IMR-90 (cell line): ENCODE results near the gene AP2B1. TPM values are rescaled to one million over a fixed set of nuclear protein-coding genes. Genes with fewer than 3 reads are reported as not detected.
A peak's percentile ranks its signal among the peaks of the same experiment; 100 is the strongest.

Experiments
- ATAC-seq: fragments of 200-7000 bp; cut with Tn5 transposase; 2 replicates; pipeline ENCODE4 v1.9.1; 2020; ENCODE audit warnings: low read depth, mild to moderate bottlenecking, moderate library complexity
- BruUV-seq: library from RNA; stranded (reverse); fragments of 400-500 nt; replicated peaks from 2 replicates; lab custom pipeline; 2021; lab: Mats Ljungman, UMichigan
- CTCF ChIA-PET: fragments of 300-600 bp; formaldehyde crosslinking; extraction: SDS; loops from one replicate; lab custom pipeline; 2021; ENCODE audit warnings: antibody characterized with exemption; lab: Yijun Ruan, JAX
- POLR2A ChIA-PET: fragments of 300-600 bp; sonication (Branson Sonifier 250); formaldehyde crosslinking; loops from one replicate; lab custom pipeline; 2022; ENCODE audit warnings: antibody characterized with exemption; ENCODE audit not compliant: unreplicated experiment; lab: Charles Lee
- DNase-seq: peaks from one replicate; pipeline ENCODE4 v3.0.0; 2013
- H2AFZ ChIP-seq: replicated peaks from 2 replicates; pipeline ENCODE3; 2013; ENCODE audit warnings: low read length, mild to moderate bottlenecking; ENCODE audit not compliant: poor library complexity
- H2AK5ac ChIP-seq: 2 replicates; pipeline ENCODE4 v1.6.1; 2013; ENCODE audit warnings: low read depth, low read length, inconsistent platforms
- H2AK9ac ChIP-seq: replicated peaks from 2 replicates; pipeline ENCODE3; 2013; ENCODE audit warnings: mild to moderate bottlenecking, low read depth, low read length, moderate library complexity; ENCODE audit not compliant: poor library complexity
- H2BK120ac ChIP-seq: 2 replicates; pipeline ENCODE4 v1.6.1; 2013; ENCODE audit warnings: low read depth, low read length, inconsistent platforms
- H2BK15ac ChIP-seq: 3 replicates; pipeline ENCODE4 v1.6.1; 2013; ENCODE audit warnings: low read depth, low read length, inconsistent platforms
- H2BK20ac ChIP-seq: 2 replicates; pipeline ENCODE4 v1.6.1; 2013; ENCODE audit warnings: low read depth, mild to moderate bottlenecking, inconsistent platforms, low read length, moderate library complexity
- H2BK5ac ChIP-seq: 2 replicates; pipeline ENCODE4 v1.6.1; 2013; ENCODE audit warnings: mild to moderate bottlenecking, low read depth, low read length, inconsistent platforms; ENCODE audit not compliant: poor library complexity, severe bottlenecking
- H3K14ac ChIP-seq: replicated peaks from 2 replicates; pipeline ENCODE4 v1.6.1; 2013; ENCODE audit warnings: low read depth, low read length, inconsistent platforms
- H3K18ac ChIP-seq: 2 replicates; pipeline ENCODE4 v1.6.1; 2013; ENCODE audit warnings: low read depth, low read length, control low read depth
- H3K23ac ChIP-seq: 2 replicates; pipeline ENCODE4 v1.6.1; 2013; ENCODE audit warnings: low read depth, low read length, inconsistent platforms
- H3K27ac ChIP-seq: 2 replicates; pipeline ENCODE4 v1.5.1; 2013; ENCODE audit warnings: mild to moderate bottlenecking, control low read depth, low read length; ENCODE audit not compliant: insufficient read depth
- H3K27me3 ChIP-seq: 2 replicates; pipeline ENCODE4 v1.6.1; 2013; ENCODE audit warnings: low read length; ENCODE audit not compliant: control insufficient read depth, insufficient read depth
- H3K36me3 ChIP-seq: 2 replicates; pipeline ENCODE4 v1.6.1; 2013; ENCODE audit warnings: low read length, mixed read lengths; ENCODE audit not compliant: control insufficient read depth, insufficient read depth
- H3K4ac ChIP-seq: 2 replicates; pipeline ENCODE4 v1.6.1; 2013; ENCODE audit warnings: low read depth, low read length, inconsistent platforms
- H3K4me1 ChIP-seq: 2 replicates; pipeline ENCODE4 v1.6.1; 2013; ENCODE audit warnings: low read length, mixed read lengths; ENCODE audit not compliant: control insufficient read depth, insufficient read depth
- H3K4me2 ChIP-seq: 2 replicates; pipeline ENCODE4 v1.6.1; 2013; ENCODE audit warnings: low read depth, mild to moderate bottlenecking, control low read depth, low read length, moderate library complexity
- H3K4me3 ChIP-seq: 2 replicates; pipeline ENCODE4 v1.5.1; 2013; ENCODE audit warnings: low read depth, mild to moderate bottlenecking, control low read depth, low read length, moderate library complexity; ENCODE audit not compliant: insufficient read depth
- H3K56ac ChIP-seq: 2 replicates; pipeline ENCODE4 v1.6.1; 2013; ENCODE audit warnings: low read length, inconsistent platforms; ENCODE audit not compliant: insufficient read depth; ENCODE audit errors: extremely low read depth
- H3K79me1 ChIP-seq, 2 experiments: 2 replicates each; pipeline ENCODE4 v1.6.1; 2013; ENCODE audit warnings: low read length in 2 of 2, inconsistent platforms in 1 of 2, low read depth in 1 of 2
- H3K9ac ChIP-seq: 2 replicates; pipeline ENCODE4 v1.6.1; 2013; ENCODE audit warnings: low read depth, low read length, control low read depth
- H3K9me1 ChIP-seq: 2 replicates; pipeline ENCODE4 v1.6.1; 2013; ENCODE audit warnings: low read length, inconsistent platforms; ENCODE audit not compliant: insufficient read depth
- H3K9me3 ChIP-seq: 2 replicates; pipeline ENCODE4 v1.6.1; 2013; ENCODE audit warnings: low read length; ENCODE audit not compliant: control insufficient read depth, insufficient read depth
- H4K20me1 ChIP-seq: 2 replicates; pipeline ENCODE4 v1.6.1; 2013; ENCODE audit warnings: low read length, inconsistent platforms; ENCODE audit not compliant: insufficient read depth
- H4K5ac ChIP-seq: 2 replicates; pipeline ENCODE4 v1.6.1; 2013; ENCODE audit warnings: mild to moderate bottlenecking, low read depth, low read length, control low read depth
- H4K8ac ChIP-seq, 2 experiments: 2 replicates each; pipeline ENCODE4 v1.6.1; 2013; ENCODE audit warnings: low read depth in 2 of 2, low read length in 2 of 2, control low read depth in 1 of 2, inconsistent platforms in 1 of 2
- H4K91ac ChIP-seq: 2 replicates; pipeline ENCODE4 v1.6.1; 2013; ENCODE audit warnings: low read depth, low read length, inconsistent platforms; ENCODE audit not compliant: insufficient read depth
- CEBPB ChIP-seq: IDR thresholded peaks from 2 replicates; pipeline ENCODE4 v1.6.1; 2012; ENCODE audit warnings: low read depth, low read length, improper control_type of control experiment
- CHD1 ChIP-seq: IDR thresholded peaks from 2 replicates; pipeline ENCODE4 v1.6.1; 2012; ENCODE audit warnings: low read depth, low read length, improper control_type of control experiment
- POLR2A ChIP-seq: IDR thresholded peaks from 2 replicates; pipeline ENCODE4 v1.6.1; 2012; ENCODE audit warnings: mild to moderate bottlenecking, low read depth, low read length
- RAD21 ChIP-seq: IDR thresholded peaks from 2 replicates; pipeline ENCODE4 v1.6.1; 2012; ENCODE audit warnings: low read length, improper control_type of control experiment
- WGBS, 2 experiments: methylation state at CpG; one replicate each; pipeline versions ENCODE4 v1.1.5 to v1.1.7; 2013; ENCODE audit warnings: missing lambda C conversion rate in 2 of 2; ENCODE audit not compliant: insufficient read length in 1 of 2; ENCODE audit errors: extremely low coverage in 2 of 2; 5-methylcytosine and 5-hydroxymethylcytosine counted together
- dilution Hi-C: fragments of 300-500 bp; cut with HindIII; formaldehyde crosslinking; loops from one replicate; pipeline ENCODE4 v1.14.3; 2018; ENCODE audit warnings: low sequenced_read_pairs; ENCODE audit not compliant: unreplicated experiment
- in situ Hi-C: fragments of 300-500 bp; cut with MboI; formaldehyde crosslinking; loops from 3 replicates; pipeline ENCODE4 v1.14.3; 2019; ENCODE audit warnings: low sequenced_read_pairs, inconsistent platforms, mixed read lengths
- intact Hi-C: fragments of 100-400 bp; cut with micrococcal nuclease; formaldehyde crosslinking; loops from 2 replicates; pipeline ENCODE4 v1.10.0; 2022
- polyA plus RNA-seq, 3 experiments: library from polyadenylated mRNA; depleted of rRNA; stranded (reverse); fragments of >200 nt; gene quantifications; 2 replicates each; pipeline ENCODE4 v1.2.3, GENCODE V29; 2012; ENCODE audit warnings: low replicate concordance in 1 of 3
- total RNA-seq: library from RNA; depleted of rRNA; stranded (reverse); fragments of >200 nt; gene quantifications from 2 replicates; pipeline ENCODE4 v1.2.3, GENCODE V29; 2012
- TF ChIP-seq, protein P1 (sequence below): fragments of 150-350 bp; IDR thresholded peaks from 2 replicates; pipeline ENCODE4 v1.6.1; 2016; ENCODE audit warnings: low read depth, mild to moderate bottlenecking, low read length, moderate library complexity, borderline replicate concordance

Gene AP2B1
- total and polyA plus RNA-seq, 2 of the 4 experiments (the other 2 are of a cell fraction), result 102 to 125 TPM

DNA sequence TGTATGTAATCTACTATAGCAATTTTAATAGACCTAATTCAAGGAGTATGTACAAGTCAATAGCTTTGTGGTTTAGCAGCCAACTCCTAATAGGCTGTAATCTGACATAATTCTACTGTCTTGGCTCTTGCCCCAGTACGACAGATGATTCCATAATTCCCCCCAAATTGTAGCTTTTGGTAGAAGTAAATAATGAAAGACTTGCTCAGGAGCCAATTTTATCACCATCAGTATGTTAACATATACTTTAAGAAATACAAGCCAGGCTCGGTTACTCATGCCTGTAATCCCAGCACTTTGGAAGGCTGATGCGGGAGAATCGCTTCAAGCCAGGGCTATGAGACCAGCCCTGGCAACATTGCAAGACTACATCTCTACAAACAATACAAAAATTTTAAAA is 53.9 kb downstream of the AP2B1 start:
- CTCF ChIA-PET, result no interaction called here
- no peak overlapping the region for H4K5ac ChIP-seq
- peaks cover 4 to 11% of the 10 kb centered on the region in 2 experiments; a peak in 3 of 4 replicates for H3K79me1 ChIP-seq
- no peak overlapping the region for H3K4me2 ChIP-seq
- peaks cover 3% of the 10 kb centered on the region; the same call in 1 of the 2 replicates for H3K4me1 ChIP-seq
- no peaks in the 10 kb centered on the region for H3K9me1 ChIP-seq
- no peak overlapping the region for H2AK9ac ChIP-seq
- DNase-seq (peak; percentile 42), ATAC-seq (peak; percentile 77)
- intact Hi-C loops (no loop called here), dilution Hi-C loops (no loop called here), in situ Hi-C loops (no loop called here)
- no peak overlapping the region for H3K4ac ChIP-seq
- H3K18ac ChIP-seq, result no peak overlapping the region
- no CpG with 5 or more reads among the region's 4 CpGs for WGBS, 2 experiments
- H3K56ac ChIP-seq, result no peak overlapping the region
- H2BK120ac ChIP-seq, result no peak overlapping the region
- TF ChIP-seq RAD21 (no peak), POLR2A (no peak), CEBPB (no peak), CHD1 (no peak)
- TF ChIP-seq, protein P1, sequence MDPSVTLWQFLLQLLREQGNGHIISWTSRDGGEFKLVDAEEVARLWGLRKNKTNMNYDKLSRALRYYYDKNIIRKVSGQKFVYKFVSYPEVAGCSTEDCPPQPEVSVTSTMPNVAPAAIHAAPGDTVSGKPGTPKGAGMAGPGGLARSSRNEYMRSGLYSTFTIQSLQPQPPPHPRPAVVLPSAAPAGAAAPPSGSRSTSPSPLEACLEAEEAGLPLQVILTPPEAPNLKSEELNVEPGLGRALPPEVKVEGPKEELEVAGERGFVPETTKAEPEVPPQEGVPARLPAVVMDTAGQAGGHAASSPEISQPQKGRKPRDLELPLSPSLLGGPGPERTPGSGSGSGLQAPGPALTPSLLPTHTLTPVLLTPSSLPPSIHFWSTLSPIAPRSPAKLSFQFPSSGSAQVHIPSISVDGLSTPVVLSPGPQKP, result no peak
- no peaks in the 10 kb centered on the region for H3K9me3 ChIP-seq
- no peak overlapping the region for H3K9ac ChIP-seq
- H3K14ac ChIP-seq, result no peak overlapping the region
- no peak overlapping the region for H2BK20ac ChIP-seq
- no peak overlapping the region for H2BK5ac ChIP-seq
- H4K8ac ChIP-seq, result no peak overlapping the region
- H2AFZ ChIP-seq, result no peak overlapping the region
- no peak overlapping the region for H3K23ac ChIP-seq
- H3K36me3 ChIP-seq, result peaks cover 34% of the 10 kb centered on the region
- H4K91ac ChIP-seq, result no peak overlapping the region
- H3K27me3 ChIP-seq, result no peaks in the 10 kb centered on the region
- POLR2A ChIA-PET, result no interaction called here
- H3K4me3 ChIP-seq, result no peak overlapping the region
- no peak overlapping the region for H2BK15ac ChIP-seq
- H2AK5ac ChIP-seq, result no peak overlapping the region
- no TSS peak for BruUV-seq
- no peak overlapping the region for H3K27ac ChIP-seq
- H4K20me1 ChIP-seq, result no peaks in the 10 kb centered on the region
